Dedifferentiated amniotic fluid mesenchymal stem cell (primary cell): ENCODE results near the gene LDB2.

Experiments
- DNase-seq: peaks from one replicate; pipeline ENCODE4 v3.0.0-alpha.2; 2016; ENCODE audit errors: extremely low spot score

The LDB2 gene

DNA sequence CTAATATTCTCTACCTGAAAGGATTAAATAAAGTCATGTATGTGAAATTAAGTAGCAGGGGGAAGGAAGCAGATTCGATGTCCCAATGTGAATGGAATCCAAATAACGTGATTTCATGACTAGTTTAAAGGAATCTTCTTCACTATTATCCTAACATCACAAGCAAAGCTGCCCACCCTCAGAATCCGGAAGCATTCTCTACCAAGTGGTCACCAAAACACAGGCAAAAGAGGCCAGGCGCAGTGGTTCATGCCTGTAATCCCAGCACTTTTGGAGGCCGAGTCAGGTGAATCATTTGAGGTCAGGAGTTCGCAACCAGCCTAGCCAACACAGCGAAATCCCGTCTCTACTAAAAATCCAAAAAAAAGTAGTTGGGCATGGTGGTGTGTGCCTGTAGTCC lies 212.9 kb downstream of the LDB2 start:
- DNase-seq: no peak

DNA sequence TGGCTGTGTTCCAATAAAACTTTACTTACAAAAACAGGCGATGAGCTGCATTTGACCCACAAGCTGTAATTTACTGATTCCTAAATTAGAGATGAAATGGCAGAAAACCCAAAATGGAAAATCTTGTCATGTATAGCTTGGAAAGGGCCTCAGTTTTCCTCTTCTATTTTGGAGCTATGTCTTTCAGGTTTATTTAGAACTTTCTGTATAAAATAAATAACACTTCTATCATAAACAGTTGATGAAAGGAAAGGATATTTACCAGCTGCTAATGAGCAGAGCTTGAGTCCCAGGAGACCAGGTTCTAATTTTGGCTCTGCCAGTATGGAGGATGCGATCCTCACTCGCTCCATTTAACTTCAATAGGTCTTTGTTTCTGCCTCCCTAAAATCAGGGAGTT lies 213.5 kb downstream of the LDB2 start:
- no peak for DNase-seq

DNA sequence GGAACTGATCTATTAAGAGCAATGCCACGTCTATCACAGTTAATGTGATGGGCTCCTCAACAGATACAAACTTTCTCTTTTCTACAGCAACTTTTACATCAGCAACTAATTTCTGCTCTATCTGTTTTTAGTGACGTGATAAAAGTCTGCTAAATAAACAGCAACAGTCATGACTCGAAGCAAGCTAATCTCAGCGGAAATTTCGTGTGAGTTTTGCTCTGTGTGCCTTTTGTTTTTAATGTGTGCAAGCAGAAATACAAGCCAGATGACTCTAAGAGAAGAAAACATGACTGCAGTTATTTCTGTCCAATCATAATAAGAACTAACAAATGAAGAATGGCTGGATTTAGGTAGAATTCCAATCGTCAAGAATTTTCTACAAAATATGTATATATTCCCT lies 214.3 kb downstream of the LDB2 start:
- DNase-seq: peak; percentile 89

DNA sequence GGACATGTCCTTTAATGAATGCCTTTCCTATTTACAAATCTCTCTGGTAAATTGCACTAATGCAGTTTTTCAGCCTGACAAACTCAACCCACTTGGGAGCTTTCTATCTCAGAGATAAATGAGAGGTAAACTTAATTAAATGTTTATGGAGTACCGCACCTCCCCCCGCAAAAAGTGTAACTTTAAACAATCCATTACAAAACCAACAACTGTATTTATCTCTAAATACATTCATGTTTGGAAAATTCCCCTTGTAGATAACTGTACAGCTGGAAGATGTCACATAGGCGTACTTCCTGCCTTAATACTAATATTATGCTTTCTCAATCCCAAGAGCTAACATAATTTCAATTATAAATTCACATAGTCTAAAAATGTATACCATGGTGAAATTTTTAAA lies 215.5 kb downstream of the LDB2 start:
- DNase-seq: no peak

DNA sequence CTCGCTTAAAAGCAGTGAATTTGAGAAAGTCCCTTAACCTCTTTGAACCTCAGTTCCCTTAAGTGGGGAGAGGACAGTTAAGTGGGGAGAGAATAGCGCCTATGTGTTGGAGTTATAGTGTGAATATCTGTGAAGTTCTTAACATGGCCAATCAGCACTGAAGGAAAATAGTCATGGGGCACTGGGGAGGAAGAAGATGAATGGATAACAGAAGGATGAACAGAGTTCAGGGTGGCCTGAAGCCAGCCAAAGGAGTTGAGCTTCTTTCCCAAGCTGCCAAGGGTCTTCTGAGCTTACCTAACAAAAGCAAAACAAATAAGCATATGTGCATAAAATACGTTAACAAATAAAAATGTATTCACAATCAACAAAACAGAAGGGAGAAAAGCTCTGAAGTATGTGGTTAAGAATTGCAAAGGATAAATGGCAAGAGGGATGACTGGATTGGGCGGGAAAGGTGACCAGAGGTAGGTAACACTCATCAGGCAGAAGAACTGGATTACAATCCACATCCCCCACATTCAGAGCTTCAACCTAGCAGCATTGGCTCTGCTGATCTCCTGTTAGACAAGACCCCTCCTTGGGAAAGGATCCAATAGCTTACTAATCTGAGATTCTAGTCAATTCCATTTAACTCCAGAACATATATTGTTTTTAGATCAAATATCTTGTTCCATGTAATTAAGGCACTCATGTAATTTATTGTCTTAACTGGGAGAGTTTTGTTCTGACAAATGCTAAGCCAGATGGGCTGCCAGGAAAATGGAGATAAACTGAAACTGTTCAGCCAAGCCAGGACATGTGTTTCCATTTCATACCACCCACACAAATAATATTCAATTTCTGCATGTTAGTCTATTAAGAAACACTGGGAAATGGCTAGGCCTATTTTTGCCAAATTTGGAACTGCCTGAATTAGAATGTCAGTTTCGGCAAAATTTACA lies 221.2 kb downstream of the LDB2 start:
- DNase-seq: no peak

DNA sequence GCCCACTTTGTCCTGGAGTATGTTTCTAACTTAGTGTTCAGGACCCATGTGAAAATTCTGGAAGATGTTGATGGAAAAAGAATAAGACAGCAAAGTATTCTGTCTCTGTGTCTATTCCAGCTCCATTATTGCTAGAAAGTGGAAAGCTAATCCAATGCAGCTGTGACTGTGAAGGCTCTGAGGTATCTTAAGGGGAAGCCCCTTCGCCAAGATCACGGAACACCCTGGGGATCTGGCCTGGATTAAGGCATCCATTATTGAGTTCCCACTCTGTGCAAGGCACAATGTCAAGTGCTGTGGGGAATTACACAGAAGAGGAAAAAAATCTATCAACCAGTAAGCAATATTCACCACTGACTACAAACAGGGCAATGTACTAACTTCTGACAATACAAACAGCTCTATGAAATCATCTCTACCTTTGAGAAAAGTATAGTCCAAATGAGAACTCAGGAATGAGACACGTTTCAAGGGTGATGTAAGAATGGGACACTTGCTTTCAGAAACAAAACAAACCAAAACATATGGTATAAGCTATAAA lies 222.1 kb downstream of the LDB2 start:
- no peak for DNase-seq

DNA sequence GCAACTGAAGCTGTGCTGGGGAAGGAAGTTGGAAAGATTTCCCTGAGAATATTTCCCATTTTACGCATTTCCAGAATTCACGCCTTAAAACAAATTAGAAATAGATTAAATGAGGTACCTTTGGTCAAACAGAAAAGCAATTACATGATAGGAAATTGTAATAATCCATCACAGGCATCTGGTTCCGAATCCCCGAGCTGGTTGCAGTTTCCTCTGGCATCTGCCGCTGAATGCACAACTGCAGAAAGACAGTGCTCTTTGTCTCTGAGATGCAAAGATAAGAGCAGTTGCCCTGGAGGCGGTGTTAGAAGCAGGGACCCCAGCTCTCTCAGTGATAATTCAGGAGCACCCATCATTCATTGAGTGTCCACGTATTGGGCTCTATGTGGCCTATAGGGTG lies 224.4 kb downstream of the LDB2 start:
- DNase-seq: no peak

DNA sequence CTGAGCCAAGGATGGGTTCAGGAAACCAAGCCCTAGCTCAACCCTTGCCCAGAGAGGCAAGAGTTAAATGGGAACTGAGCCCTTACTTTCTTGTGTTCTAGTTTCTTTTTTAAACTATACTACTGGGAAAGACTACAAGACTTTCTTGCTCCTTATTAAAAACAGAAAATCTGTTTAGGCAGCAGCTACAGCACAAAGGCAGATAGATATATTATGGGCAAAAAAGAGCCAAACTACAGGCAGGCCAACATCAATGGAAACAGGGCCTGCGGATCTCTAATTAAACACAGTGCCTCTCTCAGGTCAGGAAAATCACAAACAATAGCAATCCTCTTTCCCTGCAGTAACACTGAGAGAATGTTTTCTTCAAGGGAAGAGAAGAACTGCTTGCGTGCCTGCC lies 226.0 kb downstream of the LDB2 start:
- no peak for DNase-seq

DNA sequence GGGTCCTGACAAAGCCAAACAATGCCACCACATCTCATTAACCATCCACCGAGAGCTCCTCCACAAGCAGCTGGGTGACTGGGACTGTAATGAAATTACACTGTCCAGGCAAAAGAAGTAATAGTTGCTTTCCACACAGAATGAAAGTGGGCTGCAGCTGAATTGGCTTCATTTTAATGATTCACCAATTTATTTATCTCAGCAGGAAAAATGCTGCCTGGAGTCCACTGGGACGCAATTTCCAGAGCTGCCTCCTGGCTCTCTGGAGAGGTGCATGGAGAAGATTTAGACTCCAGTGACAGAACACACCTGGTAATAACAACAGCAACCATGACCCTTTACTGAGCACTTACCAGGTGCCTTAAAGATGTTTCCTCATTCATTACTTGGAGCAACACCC lies 226.7 kb downstream of the LDB2 start:
- DNase-seq: no peak

DNA sequence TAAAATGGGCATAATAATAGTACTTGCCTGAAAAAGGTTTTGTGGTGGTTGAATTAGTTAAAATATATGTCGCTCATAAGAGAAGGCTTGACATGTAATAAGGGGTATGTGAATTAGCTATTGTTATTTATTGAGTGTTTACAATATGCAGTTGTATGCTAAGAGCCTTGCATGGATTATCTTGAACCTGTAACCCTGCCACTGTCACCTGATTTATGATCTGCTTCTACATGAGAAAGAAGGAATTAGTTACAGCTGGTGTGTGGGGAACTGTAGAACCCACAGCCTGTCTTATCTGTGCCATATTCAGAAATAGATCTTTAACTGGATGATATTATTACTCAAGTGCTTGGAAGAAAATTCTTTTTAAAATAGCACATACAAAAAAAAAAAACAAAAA lies 227.7 kb downstream of the LDB2 start:
- no peak for DNase-seq

DNA sequence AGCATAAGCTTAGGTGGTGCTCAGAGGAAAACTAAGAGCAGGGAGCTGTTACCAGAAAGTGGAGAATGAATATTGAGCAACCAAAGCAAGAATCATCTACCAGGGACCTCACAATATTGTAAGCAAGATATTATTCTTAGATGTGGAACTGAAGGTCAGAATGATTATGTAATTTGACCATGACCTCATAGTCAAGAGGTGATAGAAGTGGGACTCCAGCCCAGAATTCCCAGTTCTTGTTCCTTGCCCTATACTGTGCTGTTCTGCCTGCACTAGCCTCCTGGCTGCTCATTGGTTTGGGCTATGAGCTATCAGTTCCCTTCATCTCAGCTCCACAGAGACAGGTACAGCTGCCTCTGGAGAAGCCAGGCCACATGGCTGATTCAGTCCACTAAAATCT lies 229.4 kb downstream of the LDB2 start:
- DNase-seq: no peak

DNA sequence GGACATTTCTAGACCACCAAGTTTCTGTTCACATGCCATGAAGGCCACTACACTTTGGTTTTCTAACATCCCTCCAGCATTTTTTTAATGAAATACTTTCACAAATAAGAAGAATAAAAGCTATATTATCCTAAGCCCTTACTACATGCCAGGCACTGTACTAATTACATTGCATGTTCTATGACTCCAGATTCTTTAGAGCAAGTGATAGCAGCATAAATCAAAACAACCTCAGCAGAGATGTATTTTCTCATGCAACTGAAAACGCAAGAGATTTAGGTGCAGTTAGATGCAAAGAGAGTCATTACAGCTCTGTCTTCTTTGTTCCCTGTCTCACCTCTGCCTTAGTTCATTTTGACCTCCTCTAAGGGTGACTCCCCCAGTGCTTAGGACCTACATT lies 230.0 kb downstream of the LDB2 start:
- DNase-seq: no peak

DNA sequence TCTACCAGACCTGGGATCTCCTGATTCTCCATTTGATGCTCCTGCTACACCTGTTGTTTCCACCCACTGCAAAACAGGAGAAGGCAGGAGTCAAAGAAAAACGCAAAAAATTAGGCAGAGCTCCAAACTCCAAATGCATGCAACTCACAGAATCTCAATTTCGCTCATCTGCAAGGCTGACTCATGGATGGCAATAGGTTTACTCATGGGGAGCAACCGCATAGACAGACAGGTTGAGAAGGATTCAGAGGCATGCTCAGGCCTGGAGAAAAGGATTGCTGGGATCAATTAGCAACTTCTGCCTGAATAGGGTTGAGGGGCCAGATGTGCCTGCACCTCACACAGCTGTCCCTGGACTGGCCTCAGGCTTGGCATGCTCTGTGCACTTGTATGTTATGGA lies 231.0 kb downstream of the LDB2 start:
- DNase-seq: peak; percentile 63

DNA sequence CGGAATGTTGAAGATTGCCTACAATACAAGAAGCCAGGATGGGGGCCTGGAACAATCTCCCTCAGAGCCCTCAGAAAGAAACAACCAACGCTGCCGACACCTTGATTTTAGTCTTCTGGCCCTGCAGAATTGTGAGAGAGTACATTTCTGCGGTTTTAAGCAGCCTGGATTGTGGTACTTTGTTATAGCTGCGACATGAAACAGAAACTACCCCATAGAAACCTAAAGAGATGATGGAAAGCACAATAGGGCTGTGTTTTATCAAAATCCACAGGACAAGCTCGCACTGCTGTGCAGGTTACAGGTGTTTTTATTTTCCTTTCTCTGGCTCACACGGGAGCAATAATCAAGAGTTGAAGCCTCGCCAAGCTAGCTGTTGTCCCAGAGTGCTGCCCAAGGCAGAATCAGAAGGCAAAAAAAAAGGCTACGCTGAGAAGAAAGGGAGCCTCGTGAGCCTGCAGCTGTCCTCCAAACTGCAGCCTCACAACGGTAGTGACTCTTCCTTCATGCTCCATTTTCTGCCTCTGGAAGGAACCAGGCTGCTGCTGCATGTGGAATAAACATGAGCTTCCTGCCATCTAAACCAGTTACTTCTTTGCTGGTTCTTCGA lies 232.4 kb downstream of the LDB2 start:
- DNase-seq: no peak

DNA sequence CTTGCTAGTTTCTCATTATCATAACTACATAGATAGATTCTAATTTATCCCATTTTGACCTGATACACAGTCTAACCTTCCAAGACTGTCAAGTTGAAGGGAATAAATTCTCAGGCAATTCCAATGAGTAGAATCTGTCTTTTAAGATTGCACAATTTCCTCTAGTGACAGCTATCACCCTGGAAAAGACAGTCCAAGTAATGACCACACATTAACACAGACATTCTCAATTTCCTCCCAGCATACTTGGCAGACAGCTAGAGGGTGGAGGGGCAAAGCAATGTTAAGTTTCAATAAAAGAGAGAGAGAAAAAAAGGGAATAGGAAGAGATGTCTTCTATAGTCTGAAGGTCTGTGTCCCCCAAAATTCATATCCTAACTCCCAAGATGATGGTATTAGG lies 234.7 kb downstream of the LDB2 start:
- DNase-seq: no peak

DNA sequence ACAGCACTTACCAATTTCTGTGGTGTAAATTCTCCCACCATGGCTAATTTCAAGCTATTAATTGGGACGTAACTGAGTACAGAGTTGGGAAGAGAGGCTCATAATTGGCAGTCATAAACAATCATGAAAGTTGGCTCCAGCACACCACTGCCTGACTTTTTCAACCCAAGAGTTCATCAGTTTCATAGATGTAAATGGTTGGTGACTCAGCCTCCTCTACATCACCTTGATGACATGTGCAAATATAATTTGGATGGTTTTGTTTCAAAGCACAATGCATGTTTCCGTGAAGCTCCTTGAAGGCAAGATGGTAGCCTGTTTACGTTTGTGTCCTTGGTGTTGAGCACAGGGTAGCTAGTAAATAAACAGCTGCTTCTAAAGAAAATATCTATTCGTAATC lies 235.1 kb downstream of the LDB2 start:
- DNase-seq: no peak

DNA sequence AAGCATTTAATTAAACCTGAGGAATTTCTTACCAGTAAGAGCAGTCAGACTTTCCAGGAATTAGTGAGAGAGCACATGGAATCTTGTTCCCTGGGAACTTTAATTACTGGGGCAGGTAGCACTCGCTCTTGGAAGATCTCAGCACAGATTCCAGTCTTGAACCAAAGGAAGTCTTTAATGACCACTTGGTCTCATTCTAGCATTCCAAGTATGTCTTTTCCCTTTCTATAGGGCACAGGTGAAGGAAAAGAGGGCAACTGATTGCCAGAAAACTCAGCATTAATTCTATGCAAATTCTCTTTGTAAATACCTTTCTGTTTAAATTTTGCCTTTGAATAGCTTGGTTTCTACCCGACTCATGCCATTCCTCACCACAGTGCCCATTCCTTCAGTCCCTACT lies 236.6 kb downstream of the LDB2 start:
- DNase-seq: no peak

DNA sequence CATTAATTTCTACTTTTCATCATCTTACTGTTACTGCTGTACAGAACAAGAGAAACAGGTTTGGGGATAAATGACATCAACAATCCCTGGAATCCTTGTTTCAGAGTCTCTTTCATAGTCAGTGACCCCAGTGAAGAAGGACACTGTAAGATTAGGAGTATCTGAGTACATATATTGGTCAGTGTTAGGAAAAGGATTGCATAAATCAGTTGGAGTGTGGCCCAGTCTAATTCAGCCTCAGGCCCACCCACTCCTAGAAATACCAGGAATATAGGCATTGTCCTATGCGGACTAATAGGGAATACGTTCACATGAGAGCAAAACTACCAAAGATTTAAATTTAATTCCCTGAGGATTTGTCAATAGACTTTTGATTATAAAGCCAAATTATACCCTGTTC lies 237.8 kb downstream of the LDB2 start:
- no peak for DNase-seq

DNA sequence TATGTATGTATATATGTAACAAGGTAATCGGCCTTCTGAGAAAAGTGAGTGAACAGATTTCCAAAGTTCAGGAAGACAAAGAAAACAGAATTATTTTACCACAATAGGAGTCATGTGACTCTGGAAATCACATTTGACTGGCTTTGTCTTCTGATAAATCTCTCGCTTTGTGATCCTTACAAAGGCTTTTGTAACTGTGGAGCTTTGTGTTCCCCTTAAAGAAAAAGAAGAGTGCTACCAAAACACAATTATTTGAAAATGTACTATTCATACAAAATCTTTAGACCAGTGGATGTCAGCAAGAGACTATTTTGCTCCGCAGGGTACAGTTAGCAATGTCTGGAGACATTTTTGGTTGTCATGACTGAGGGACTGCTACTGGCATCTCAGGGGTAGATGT lies 238.8 kb downstream of the LDB2 start:
- no peak for DNase-seq

DNA sequence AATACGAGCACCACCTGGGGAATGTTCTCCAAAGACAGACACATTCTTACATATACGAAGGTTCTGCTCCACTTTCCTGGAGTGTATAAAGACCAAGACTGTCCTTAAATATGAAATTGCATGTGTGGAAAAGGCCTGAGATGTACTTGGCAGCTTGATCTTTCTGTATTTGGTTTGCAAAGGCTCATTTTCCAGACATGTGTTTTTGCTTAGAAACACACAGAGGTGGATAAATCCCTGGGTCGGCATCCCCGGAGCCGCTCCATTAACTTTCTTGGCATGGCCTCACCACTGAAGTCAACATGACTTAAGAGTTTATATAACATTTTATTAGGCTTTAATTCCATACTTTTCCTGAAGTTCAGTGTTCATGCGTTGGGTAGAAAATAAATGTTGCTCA lies 239.4 kb downstream of the LDB2 start:
- peak; percentile 91 for DNase-seq

DNA sequence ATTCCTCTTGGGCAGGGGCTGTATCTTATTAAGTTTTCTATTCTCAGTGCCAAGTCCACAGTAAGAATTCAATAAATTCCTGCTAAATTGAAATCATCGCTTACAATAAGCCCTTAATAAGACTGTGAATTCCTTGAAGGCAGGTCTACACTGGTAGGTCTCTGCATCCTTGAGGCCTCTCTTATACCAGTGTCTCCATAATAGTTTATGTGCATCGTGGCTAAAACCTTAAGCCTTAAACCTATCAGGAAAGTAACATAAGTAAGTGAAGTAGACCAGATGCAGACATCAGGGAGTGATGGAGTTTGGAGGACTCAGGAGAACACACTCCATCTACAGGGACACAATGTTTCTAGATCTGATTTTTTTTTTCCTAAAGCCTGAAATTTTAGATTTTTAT lies 240.3 kb downstream of the LDB2 start:
- DNase-seq: no peak

DNA sequence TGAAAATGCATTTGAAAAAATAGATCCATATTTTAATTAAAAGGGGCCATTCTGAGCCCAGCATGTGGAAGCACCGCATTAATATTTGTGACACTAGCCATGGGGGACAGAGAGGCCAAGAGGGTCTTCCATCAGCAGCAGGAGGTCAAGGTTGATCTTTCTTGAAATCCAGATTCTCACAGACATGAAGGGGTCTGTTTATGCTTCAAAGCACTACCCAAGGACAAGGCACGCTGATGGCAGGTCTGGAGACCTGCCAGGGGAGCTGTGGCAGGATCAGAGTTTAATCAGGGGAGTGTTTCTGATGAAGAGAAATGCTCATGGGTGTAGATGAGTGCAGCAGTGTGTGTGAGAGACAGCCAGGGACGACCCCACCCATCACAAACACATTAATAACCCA lies 243.3 kb downstream of the LDB2 start:
- DNase-seq: no peak

DNA sequence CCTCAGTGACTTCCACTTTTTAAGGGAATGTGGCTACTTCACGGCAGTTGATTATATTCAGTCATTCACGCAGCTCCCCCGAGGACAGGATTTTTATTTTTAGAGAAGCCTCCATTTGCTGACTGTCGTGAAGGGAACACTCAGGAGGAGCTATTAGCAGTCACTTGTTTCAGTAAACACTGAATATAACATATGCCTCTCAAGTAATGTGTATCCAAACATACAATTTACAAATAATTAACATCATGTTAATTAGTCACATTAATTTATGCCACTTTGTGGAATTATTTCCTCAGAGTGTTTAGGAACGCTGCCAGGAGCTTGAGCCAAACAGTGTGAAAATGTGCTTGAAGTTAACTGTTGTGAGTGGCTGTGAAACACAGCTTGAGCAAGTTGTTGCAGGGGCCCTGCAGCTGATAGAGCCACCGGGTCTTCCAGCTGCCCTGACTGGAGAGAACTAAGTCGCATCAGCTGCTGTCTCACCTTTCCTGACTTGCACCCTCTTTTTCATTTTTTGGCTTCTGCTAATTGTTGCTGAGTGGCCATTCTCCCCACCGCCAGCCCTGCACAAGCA lies 245.6 kb downstream of the LDB2 start:
- no peak for DNase-seq
